AG09319 (cell line): Measurements from ENCODE around the gene DEPDC7.

Experiments
- DNase-seq: peaks from one replicate; pipeline ENCODE4 v3.0.0-alpha.2; 2010; ENCODE audit warnings: low read depth; ENCODE audit errors: extremely low read depth
- TF ChIP-seq, protein P1 (sequence below): IDR thresholded peaks from 2 replicates; pipeline ENCODE4 v1.5.1; 2011; ENCODE audit warnings: low read depth, mild to moderate bottlenecking, inconsistent platforms, low read length, moderate library complexity

Gene DEPDC7

DNA sequence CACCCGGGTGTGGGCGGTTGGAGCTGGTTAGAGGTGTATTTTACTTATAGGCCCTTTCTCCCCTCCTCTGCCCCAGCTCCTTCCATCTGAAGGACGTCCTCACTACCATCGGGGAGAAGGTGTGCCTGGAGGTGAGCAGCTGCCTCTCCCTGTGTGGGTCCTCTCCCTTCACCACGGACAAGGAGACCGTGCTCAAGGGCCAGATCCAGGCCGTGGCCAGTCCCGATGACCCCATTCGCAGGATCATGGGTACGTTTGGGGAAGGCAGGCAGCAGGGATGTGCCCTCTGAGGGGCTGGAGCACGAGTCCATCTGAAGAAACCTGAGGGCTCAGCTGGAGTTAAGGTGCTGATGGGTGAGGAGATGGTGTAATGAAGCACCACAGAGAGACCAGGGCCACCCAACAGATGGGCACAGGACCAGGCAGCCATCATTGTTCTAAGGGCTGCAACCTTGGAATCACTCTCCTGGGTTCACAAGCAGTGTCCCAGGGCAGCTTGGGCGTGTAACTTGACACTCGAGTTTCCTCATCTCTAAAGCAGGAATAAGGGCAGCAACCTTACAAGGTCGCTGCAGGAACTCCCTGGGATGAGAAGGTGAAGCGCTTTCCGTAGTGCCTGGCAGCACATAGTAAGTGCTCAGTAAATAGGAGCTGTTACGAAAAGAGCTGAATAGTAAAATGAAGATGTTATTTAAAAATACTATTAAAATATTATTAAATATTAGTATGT is 53.1 kb downstream of the DEPDC7 start:
- TF ChIP-seq, protein P1, sequence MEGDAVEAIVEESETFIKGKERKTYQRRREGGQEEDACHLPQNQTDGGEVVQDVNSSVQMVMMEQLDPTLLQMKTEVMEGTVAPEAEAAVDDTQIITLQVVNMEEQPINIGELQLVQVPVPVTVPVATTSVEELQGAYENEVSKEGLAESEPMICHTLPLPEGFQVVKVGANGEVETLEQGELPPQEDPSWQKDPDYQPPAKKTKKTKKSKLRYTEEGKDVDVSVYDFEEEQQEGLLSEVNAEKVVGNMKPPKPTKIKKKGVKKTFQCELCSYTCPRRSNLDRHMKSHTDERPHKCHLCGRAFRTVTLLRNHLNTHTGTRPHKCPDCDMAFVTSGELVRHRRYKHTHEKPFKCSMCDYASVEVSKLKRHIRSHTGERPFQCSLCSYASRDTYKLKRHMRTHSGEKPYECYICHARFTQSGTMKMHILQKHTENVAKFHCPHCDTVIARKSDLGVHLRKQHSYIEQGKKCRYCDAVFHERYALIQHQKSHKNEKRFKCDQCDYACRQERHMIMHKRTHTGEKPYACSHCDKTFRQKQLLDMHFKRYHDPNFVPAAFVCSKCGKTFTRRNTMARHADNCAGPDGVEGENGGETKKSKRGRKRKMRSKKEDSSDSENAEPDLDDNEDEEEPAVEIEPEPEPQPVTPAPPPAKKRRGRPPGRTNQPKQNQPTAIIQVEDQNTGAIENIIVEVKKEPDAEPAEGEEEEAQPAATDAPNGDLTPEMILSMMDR: no peak

DNA sequence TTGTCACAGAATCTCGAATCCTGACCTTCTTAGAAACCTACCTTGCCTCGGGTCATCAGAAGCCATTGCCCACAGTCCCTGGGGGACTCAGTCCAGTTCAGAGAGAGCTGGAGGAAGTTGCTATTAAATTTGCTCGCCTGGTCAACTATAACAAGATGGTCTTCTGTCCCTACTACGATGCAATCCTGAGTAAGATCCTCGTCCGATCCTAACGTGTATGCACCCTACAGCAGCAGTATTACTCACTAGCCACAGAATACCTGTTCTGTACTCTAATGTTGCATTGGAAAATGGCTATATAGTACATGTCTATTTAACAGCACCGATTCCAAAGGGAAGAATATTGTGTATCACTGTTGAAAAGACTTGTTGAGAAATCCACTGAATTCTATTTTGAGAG is 56.8 kb downstream of the DEPDC7 start:
- TF ChIP-seq, protein P1: no peak
- DNase-seq: no peak

More for the DNA sequence above, 53.1 kb downstream of the DEPDC7 start:
- no peak for DNase-seq
